CD14-positive monocyte (primary cell): ENCODE data around the gene ARHGAP9. TPM values are rescaled to one million over a fixed set of nuclear protein-coding genes. Genes with fewer than 3 reads are reported as not detected.
A peak's percentile ranks its signal among the peaks of the same experiment; 100 is the strongest.

Experiments
- DNase-seq, 3 donors: peaks; one replicate each; pipeline ENCODE4 v3.0.0-alpha.2; 2011 to 2022
- H2AFZ ChIP-seq: 2 replicates; pipeline ENCODE4 v1.6.0; 2012; ENCODE audit warnings: mild to moderate bottlenecking, low read depth, low read length, inconsistent platforms; ENCODE audit not compliant: insufficient read depth, poor library complexity, severe bottlenecking
- H3K27ac ChIP-seq, 2 donors: 1 replicate in 1 of 2; 2 replicates in 1 of 2; pipeline ENCODE4 v1.5.1; 2012 to 2013; ENCODE audit warnings: low read length in 2 of 2, control low read depth in 1 of 2, inconsistent platforms in 1 of 2, low read depth in 1 of 2, mild to moderate bottlenecking in 1 of 2
- H3K27me3 ChIP-seq, 2 donors: one replicate each; pipeline versions ENCODE4 v1.6.0 to v1.6.1; 2011 to 2013; ENCODE audit warnings: low read length in 2 of 2; ENCODE audit not compliant: control insufficient read depth in 2 of 2, insufficient read depth in 2 of 2
- H3K36me3 ChIP-seq, 2 donors: replicated peaks in 1 of 2; 1 replicate in 1 of 2; 2 replicates in 1 of 2; pipeline versions ENCODE4 v1.5.1 to v1.6.1; 2012 to 2013; ENCODE audit warnings: low read length in 2 of 2, control low read depth in 1 of 2, inconsistent platforms in 1 of 2, mild to moderate bottlenecking in 1 of 2; ENCODE audit not compliant: insufficient read depth in 2 of 2, control insufficient read depth in 1 of 2
- H3K4me1 ChIP-seq, 2 donors: 1 replicate in 1 of 2; 2 replicates in 1 of 2; pipeline versions ENCODE4 v1.5.1 to v1.6.1; 2012 to 2013; ENCODE audit warnings: low read length in 2 of 2, control low read depth in 1 of 2, inconsistent platforms in 1 of 2, mild to moderate bottlenecking in 1 of 2, moderate library complexity in 1 of 2; ENCODE audit not compliant: insufficient read depth in 2 of 2, control insufficient read depth in 1 of 2
- H3K4me2 ChIP-seq: replicated peaks from 2 replicates; pipeline ENCODE3; 2012; ENCODE audit warnings: low read length, moderate library complexity, mild to moderate bottlenecking; ENCODE audit not compliant: poor library complexity, severe bottlenecking; ENCODE audit errors: extremely low read depth
- H3K4me3 ChIP-seq, 3 experiments: fragments of 200-600 bp in 1 of 3; sonication (generic) in 1 of 3; replicated peaks in 1 of 3; 1 replicate in 2 of 3; 2 replicates in 1 of 3; pipeline ENCODE4 v1.5.1; 2011 to 2013; ENCODE audit warnings: low read length in 3 of 3, mild to moderate bottlenecking in 3 of 3, control low read depth in 2 of 3, low read depth in 2 of 3, inconsistent platforms in 1 of 3, moderate library complexity in 1 of 3
- H3K79me2 ChIP-seq: 2 replicates; pipeline ENCODE4 v1.6.0; 2012; ENCODE audit warnings: mild to moderate bottlenecking, control low read depth, inconsistent platforms, low read length, moderate library complexity; ENCODE audit not compliant: insufficient read depth
- H3K9ac ChIP-seq: 2 replicates; pipeline ENCODE4 v1.6.0; 2017; ENCODE audit warnings: low read length, mild to moderate bottlenecking; ENCODE audit not compliant: insufficient read depth, poor library complexity, severe bottlenecking
- H3K9me3 ChIP-seq, 2 donors: replicated peaks in 1 of 2; 1 replicate in 1 of 2; 2 replicates in 1 of 2; pipeline versions ENCODE4 v1.5.1 to v1.6.1; 2012 to 2013; ENCODE audit warnings: low read length in 2 of 2, control low read depth in 1 of 2; ENCODE audit not compliant: control insufficient read depth in 1 of 2, insufficient read depth in 1 of 2
- H4K20me1 ChIP-seq: 2 replicates; pipeline ENCODE4 v1.6.0; 2012; ENCODE audit warnings: mild to moderate bottlenecking, low read length, control low read depth, moderate library complexity; ENCODE audit not compliant: insufficient read depth
- H3K27ac Mint-ChIP-seq, 7 donors: one replicate each; pipeline ENCODE4 v1.8.0; 2020; ENCODE audit warnings: mild to moderate bottlenecking in 7 of 7, mixed read lengths in 7 of 7, moderate library complexity in 6 of 7, inconsistent platforms in 2 of 7
- H3K27me3 Mint-ChIP-seq, 3 donors: one replicate each; pipeline ENCODE4 v1.8.0; 2021 to 2022; ENCODE audit warnings: low read depth in 3 of 3, mild to moderate bottlenecking in 3 of 3, mixed read lengths in 3 of 3, moderate library complexity in 3 of 3, inconsistent platforms in 1 of 3
- H3K36me3 Mint-ChIP-seq, 2 donors: one replicate each; pipeline ENCODE4 v1.8.0; 2020; ENCODE audit warnings: mixed read lengths in 2 of 2, inconsistent platforms in 1 of 2, mild to moderate bottlenecking in 1 of 2
- H3K4me1 Mint-ChIP-seq: one replicate; pipeline ENCODE4 v1.8.0; 2020; ENCODE audit warnings: mild to moderate bottlenecking, mixed read lengths
- H3K4me3 Mint-ChIP-seq, 2 donors: one replicate each; pipeline ENCODE4 v1.8.0; 2020; ENCODE audit warnings: mild to moderate bottlenecking in 2 of 2, mixed read lengths in 2 of 2, moderate library complexity in 1 of 2
- H3K9me3 Mint-ChIP-seq, 7 donors: one replicate each; pipeline ENCODE4 v1.8.0; 2020 to 2022; ENCODE audit warnings: mixed read lengths in 7 of 7, mild to moderate bottlenecking in 6 of 7, moderate library complexity in 6 of 7, inconsistent platforms in 2 of 7
- WGBS: methylation state at CpG from one replicate; pipeline ENCODE4 v1.1.5; 2013; ENCODE audit warnings: missing lambda C conversion rate; ENCODE audit not compliant: insufficient coverage; 5-methylcytosine and 5-hydroxymethylcytosine counted together
- intact Hi-C, 2 donors: fragments of 100-400 bp; cut with micrococcal nuclease; formaldehyde crosslinking; loops; one replicate each; pipeline versions ENCODE4 v1.15.0 to v1.15.1; 2023
- polyA plus RNA-seq, 3 donors: library from polyadenylated mRNA; depleted of rRNA in 1 of 3; unstranded in 2 of 3; stranded (reverse) in 1 of 3; fragments of 300-500 nt in 2 of 3; fragments of >200 nt in 1 of 3; fragmentation: Illumina TruSeq in 2 of 3; gene quantifications; 1 replicate in 2 of 3; 2 replicates in 1 of 3; pipeline ENCODE4 v1.2.3, GENCODE V29; 2012 to 2021
- TF ChIP-seq, protein P1 (sequence below): fragments of 200-600 bp; IDR thresholded peaks from one replicate; pipeline ENCODE4 v1.8.0; 2022; ENCODE audit warnings: antibody characterized with exemption, mild to moderate bottlenecking

Gene ARHGAP9
- polyA plus RNA-seq, 3 donors, result 211 to 581 (median 213) TPM

DNA sequence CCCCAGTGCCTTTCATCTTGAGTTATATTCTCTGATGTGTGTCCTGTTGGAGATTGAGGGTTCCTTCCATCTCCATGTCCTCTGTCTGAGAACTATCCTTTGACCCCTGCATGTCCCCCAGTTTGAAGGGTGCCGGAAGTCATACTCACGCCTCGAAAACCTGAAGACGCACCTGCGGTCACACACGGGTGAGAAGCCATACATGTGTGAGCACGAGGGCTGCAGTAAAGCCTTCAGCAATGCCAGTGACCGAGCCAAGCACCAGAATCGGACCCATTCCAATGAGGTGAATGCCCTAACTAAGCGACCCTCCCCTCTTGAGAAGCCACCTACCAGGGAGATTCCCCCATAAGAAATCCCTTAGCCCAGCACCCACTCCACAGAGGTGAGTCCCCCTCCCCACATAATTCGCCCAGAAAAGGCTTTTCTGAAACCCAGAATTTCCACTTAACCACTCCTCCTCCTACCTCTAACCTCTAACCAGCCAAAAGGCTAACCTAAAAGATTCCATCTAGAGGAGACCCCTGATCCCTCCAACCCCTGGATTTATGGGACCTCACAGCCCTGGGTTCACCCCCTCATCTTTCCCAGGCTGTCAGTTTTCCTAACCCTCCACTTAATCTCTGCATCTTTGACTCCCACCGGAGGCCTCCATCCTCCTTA lies 12.3 kb downstream of the ARHGAP9 start:
- Histone ChIP-seq H3K9ac (no peak overlapping the region), H3K27me3 (peaks cover 0 to 6% of the 10 kb centered on the region in 2 donors), H4K20me1 (peaks cover 65% of the 10 kb centered on the region), H3K36me3 (peaks cover 35 to 53% of the 10 kb centered on the region in 2 donors), H3K9me3 (no peaks in the 10 kb centered on the region), H3K4me2 (no peak overlapping the region), H3K79me2 (peaks cover 7% of the 10 kb centered on the region), H3K4me1 (peaks cover 28 to 46% of the 10 kb centered on the region in 2 donors), H2AFZ (no peak overlapping the region), H3K27ac (no peak overlapping the region), H3K4me3 (no peak overlapping the region)
- Mint-ChIP-seq H3K27me3 (peaks cover 24 to 29% (median 25%) of the 10 kb centered on the region in 3 donors), H3K4me3 (no peak overlapping the region), H3K27ac (peak overlapping the region in 4 of 7 donors; percentile 12 to 46 (median 26)), H3K9me3 (peaks cover 0 to 4% (median 0%) of the 10 kb centered on the region in 7 donors), H3K4me1 (peaks cover 50% of the 10 kb centered on the region), H3K36me3 (peaks cover 41 to 54% of the 10 kb centered on the region in 2 donors)
- TF ChIP-seq, protein P1, sequence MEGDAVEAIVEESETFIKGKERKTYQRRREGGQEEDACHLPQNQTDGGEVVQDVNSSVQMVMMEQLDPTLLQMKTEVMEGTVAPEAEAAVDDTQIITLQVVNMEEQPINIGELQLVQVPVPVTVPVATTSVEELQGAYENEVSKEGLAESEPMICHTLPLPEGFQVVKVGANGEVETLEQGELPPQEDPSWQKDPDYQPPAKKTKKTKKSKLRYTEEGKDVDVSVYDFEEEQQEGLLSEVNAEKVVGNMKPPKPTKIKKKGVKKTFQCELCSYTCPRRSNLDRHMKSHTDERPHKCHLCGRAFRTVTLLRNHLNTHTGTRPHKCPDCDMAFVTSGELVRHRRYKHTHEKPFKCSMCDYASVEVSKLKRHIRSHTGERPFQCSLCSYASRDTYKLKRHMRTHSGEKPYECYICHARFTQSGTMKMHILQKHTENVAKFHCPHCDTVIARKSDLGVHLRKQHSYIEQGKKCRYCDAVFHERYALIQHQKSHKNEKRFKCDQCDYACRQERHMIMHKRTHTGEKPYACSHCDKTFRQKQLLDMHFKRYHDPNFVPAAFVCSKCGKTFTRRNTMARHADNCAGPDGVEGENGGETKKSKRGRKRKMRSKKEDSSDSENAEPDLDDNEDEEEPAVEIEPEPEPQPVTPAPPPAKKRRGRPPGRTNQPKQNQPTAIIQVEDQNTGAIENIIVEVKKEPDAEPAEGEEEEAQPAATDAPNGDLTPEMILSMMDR, result no peak
- WGBS, result 94% methylated on average over 12 of the region's 12 CpGs
- DNase-seq, result no peak
- intact Hi-C loops, result no loop called here

DNA sequence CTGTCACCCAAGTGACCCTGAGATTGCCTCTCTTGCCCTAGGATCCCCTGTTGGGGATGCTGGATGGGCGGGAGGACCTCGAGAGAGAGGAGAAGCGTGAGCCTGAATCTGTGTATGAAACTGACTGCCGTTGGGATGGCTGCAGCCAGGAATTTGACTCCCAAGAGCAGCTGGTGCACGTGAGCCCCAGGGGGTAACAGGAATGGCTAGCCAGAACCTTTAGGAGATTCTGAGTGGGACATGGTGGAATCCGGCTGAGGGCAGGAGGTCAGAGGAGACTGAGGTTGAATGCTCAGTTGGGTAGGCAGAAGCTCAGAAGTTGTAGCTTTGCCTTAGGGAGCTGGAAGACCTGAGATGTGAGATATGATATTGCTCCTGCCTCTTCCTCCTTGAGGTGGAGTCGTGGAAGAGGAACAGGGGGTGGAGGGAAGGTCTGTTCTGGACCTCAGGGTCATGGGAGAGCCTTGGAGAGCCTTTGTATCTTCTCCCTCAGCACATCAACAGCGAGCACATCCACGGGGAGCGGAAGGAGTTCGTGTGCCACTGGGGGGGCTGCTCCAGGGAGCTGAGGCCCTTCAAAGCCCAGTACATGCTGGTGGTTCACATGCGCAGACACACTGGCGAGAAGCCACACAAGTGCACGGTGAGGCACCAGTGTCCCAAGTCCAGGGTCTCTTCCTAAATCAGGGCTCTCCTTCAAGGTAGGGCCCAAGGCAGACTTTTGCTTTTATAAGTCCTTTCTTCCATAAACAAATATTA lies 13.7 kb downstream of the ARHGAP9 start:
- Histone ChIP-seq H3K4me2 (no peak overlapping the region), H3K27me3 (peaks cover 8 to 18% of the 10 kb centered on the region in 2 donors), H2AFZ (no peak overlapping the region), H3K9me3 (peaks cover 0 to 2% of the 10 kb centered on the region in 2 donors), H3K4me1 (peaks cover 34 to 49% of the 10 kb centered on the region in 2 donors), H3K36me3 (peaks cover 20 to 39% of the 10 kb centered on the region in 2 donors), H3K79me2 (no peaks in the 10 kb centered on the region), H3K9ac (no peak overlapping the region), H3K27ac (no peak overlapping the region), H3K4me3 (no peak overlapping the region), H4K20me1 (peaks cover 51% of the 10 kb centered on the region)
- 85% methylated on average over 11 of the region's 14 CpGs for WGBS
- peaks cover 49% of the 10 kb centered on the region for H3K4me1 Mint-ChIP-seq
- peak overlapping the region in 2 of 7 donors; percentile 28 to 57 for H3K27ac Mint-ChIP-seq
- H3K27me3 Mint-ChIP-seq, result peaks cover 35 to 43% (median 38%) of the 10 kb centered on the region in 3 donors
- TF ChIP-seq, protein P1, result no peak
- H3K36me3 Mint-ChIP-seq, result peaks cover 28 to 42% of the 10 kb centered on the region in 2 donors
- no peak for DNase-seq
- H3K9me3 Mint-ChIP-seq, result peaks cover 0 to 9% (median 0%) of the 10 kb centered on the region in 7 donors
- H3K4me3 Mint-ChIP-seq, result peak overlapping the region in 1 of 2 donors; percentile 5
- intact Hi-C loops, result no loop called here
